C4-2B (cell line): ENCODE measurements around the gene PCYT1A.

Experiments
- CTCF ChIP-seq: fragments of 450-650 bp; conservative IDR thresholded peaks from 2 replicates; pipeline ENCODE4 v1.5.1; 2017; ENCODE audit warnings: mild to moderate bottlenecking
- ZFX ChIP-seq: fragments of 450-650 bp; IDR thresholded peaks from 2 replicates; pipeline ENCODE4 v1.6.1; 2017

- TF ChIP-seq CTCF (no peak), ZFX (no peak)
Observed at GRCh38 chr3:196214783-196215441, 72.6 kb downstream of the PCYT1A start.
